GM19397 (cell line): ENCODE measurements around the gene GSTA2.
"Not testable (repeated sequence)": the region's sequence is repeated elsewhere in the genome, so short reads cannot be mapped to it uniquely, and the experiment has no call there.

Experiments used
- ATAC-seq: cut with Tn5 transposase; IDR thresholded peaks from one replicate; pipeline ENCODE4 v1.9.1; 2021; ENCODE audit warnings: mild to moderate bottlenecking, moderate library complexity; ENCODE audit not compliant: unreplicated experiment

The GSTA2 gene

GRCh38 chr6:52726741-52727535 is 36.3 kb downstream of the GSTA2 start:
- no peak for ATAC-seq

DNA sequence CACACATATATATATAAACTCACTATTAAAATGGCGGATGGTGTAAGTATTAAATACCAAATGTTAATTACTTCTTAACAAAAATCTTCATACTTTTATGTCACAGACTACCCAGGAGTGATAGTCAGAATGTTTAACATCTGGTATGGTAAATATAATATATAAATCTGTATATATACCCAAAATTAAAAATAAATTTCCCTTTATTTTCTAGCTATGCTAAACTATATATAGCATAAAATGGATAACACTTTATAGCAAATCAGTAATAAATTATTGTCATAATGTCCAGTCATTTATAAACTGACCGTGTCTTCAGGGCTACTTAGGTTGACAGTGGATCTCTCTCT is 37.1 kb downstream of the GSTA2 start:
- no peak for ATAC-seq

DNA sequence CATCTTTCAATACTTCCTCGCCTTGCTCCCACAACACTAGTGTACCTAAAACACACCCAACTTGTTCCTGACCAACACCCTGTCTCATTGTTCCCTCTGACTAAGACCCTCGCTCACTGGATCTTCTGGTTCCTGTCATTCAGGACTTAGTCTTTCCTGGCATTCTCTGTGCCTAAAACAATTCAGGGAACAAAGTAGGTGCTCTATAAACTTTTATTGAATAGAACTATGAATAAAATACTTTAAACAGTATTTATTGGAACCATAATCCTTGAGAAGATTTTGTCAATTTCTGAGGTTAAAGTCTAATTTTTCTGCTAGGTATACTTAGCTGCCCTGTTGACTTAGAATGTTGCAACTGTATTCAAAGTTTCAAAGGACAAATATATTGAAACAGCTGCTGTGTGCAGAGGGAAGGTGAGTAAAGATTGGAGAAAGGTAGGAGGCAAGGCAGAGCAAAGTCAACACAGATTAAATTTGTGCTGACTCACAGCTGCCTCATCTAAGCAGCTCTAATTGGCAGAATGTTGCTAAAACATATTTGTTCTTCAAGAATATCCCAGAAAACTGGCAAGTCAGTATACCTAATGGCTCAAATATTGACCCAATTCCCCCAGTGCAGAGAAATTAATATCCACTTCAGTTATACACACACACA is 37.6 kb downstream of the GSTA2 start:
- no peak for ATAC-seq

GRCh38 chr6:52725143-52725534 is 38.1 kb downstream of the GSTA2 start:
- ATAC-seq, result no peak

GRCh38 chr6:52724406-52725121 is 38.7 kb downstream of the GSTA2 start:
- ATAC-seq, result peak; percentile 99

GRCh38 chr6:52724042-52724405 is 39.3 kb downstream of the GSTA2 start:
- ATAC-seq, result no peak

GRCh38 chr6:52720321-52720720 is 43.0 kb downstream of the GSTA2 start:
- ATAC-seq, result no peak

GRCh38 chr6:52718550-52718949 is 44.7 kb downstream of the GSTA2 start:
- no peak for ATAC-seq

DNA sequence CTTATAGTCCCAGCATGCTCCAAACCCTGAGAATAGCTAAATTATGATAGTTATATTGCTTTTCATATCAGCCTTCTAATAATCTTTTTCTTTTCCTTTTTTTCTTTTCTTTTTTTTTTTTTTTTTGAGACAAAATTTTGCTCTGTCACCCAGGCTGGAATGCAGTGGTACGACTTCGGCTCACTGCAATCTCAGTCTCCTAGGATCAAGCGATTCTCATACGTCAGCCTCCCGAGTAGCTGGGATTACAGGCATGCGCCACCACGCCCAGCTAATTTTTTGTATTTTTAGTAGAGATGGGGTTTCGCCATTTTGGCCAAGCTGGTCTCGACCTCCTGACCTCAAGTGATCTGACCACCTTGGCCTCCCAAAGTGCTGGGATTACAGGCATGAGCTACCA is 48.5 kb downstream of the GSTA2 start:
- not testable (repeated sequence) for ATAC-seq

DNA sequence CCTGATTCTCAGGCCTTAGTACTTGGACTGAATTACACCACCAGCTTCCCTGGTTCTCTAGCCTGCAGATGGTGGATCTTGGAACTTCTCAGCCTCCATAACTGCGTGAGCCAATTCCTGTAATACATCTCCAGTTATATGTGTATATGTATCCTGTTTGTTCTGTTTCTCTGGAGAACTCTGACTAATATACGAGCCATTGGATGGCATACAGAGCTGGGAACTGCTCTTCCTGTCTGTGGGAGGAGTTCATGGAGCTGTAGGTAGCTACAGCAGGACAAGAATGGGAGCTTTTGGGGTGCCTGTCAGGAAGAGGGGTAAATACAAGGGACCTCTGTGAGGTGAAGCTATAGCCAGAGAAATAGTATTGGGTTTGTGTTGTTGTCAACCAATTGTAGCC is 51.1 kb downstream of the GSTA2 start:
- no peak for ATAC-seq

DNA sequence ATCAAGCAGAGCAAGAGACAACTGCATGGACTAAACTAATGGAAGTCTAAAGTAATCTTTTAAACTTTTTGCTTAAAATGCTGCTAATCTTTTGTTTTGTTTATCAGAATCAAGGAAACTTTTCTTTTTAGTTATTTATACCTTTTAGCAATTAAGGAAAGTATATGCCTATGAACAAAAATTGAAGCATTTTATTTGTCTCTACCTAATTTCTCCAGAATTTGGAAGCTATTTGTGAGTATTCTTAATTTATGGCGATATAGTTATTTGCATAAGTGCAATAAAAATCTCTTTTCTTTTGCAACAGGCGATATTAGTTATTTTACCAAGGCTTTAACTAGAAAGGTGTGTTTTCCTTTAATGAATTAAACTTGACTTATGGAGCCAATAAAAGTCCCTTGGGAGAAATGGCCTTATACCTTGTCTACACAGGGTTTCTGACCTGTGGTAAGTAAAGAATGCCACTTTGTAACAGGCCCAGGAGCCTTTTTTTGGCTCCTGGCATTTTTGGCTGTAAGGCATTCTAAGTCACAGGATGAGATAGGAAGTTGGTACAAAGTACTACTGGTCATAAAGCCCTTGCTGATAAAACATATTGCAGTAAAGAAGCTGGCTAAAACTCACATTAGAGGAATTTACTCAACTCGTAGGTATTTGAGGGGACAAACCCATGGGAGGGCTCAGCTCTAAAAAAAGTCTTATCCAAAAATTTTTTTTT is 55.2 kb downstream of the GSTA2 start:
- no peak for ATAC-seq

GRCh38 chr6:52706001-52706400 is 57.3 kb downstream of the GSTA2 start:
- ATAC-seq, result no peak

- ATAC-seq, result not testable (repeated sequence)
Observed at GRCh38 chr6:52704781-52705502, 58.3 kb downstream of the GSTA2 start.

- no peak for ATAC-seq
Observed at GRCh38 chr6:52704060-52704459, 59.2 kb downstream of the GSTA2 start.
